ENCODE measurements around the gene LIN7C. TPM values are rescaled to one million over a fixed set of nuclear protein-coding genes. Genes with fewer than 3 reads are reported as not detected.
A peak's percentile ranks its signal among the peaks of the same experiment; 100 is the strongest.

LIN7C gene
- total and polyA plus RNA-seq, 5 donors = 7.6 to 25.2 (median 18.9) TPM

- WGBS = 21% methylated on average over 21 of the region's 21 CpGs
- peak overlapping the region; percentile 60 for H3K27ac ChIP-seq (ENCODE audit: low read length)
- intact Hi-C loops (cut with DNase I) = no loop called here
- no peak for DNase-seq
- no peak for ATAC-seq
- peaks cover 3% of the 10 kb centered on the region for H3K4me1 ChIP-seq (ENCODE audit: control insufficient read depth, insufficient read depth, low read length)
- H3K4me3 ChIP-seq (ENCODE audit: low read length) = peak overlapping the region; percentile 78
- H3K27me3 ChIP-seq (ENCODE audit: control insufficient read depth, insufficient read depth) = no peaks in the 10 kb centered on the region
- no peaks in the 10 kb centered on the region for H3K9me3 ChIP-seq (ENCODE audit: control insufficient read depth, low read length)
Measured at GRCh38 chr11:27470826-27471588, 35.6 kb downstream of the LIN7C start.

DNA sequence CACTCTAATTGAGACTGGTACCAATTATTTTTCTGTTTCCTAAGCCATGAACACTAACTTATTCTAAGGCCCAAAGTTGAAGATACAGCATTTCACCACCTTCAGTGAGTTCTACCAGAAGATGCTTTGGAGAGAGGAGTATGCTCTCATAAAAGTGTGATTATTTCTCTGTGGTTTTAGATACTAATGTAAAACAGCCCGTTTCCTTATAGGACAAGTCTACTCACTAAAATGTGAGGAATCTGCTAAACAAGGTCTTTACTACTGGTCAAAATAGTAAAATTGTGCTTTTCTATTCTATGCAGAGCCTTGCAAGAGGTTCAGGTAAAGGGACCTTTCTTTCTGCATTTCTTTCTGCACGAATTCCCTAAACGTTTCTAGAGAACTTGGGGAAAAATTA, 36.4 kb downstream of the LIN7C start:
- H3K27ac ChIP-seq (ENCODE audit: low read length) = no peak overlapping the region

GRCh38 chr11:27468995-27469695, 37.4 kb downstream of the LIN7C start:
- ATAC-seq = no peak
- 59% methylated on average over 8 of the region's 8 CpGs for WGBS
- Histone ChIP-seq H3K4me1 (ENCODE audit: control insufficient read depth, insufficient read depth, low read length) (peaks cover 4% of the 10 kb centered on the region), H3K27me3 (ENCODE audit: control insufficient read depth, insufficient read depth) (no peaks in the 10 kb centered on the region), H3K4me3 (ENCODE audit: low read length) (peak overlapping the region; percentile 78), H3K27ac (ENCODE audit: low read length) (peak overlapping the region; percentile 28), H3K9me3 (ENCODE audit: control insufficient read depth, low read length) (no peaks in the 10 kb centered on the region)
- intact Hi-C loops (cut with DNase I) = loop anchor here in 2 of 4 donors (10.0 kb wide), 1 partner anchor 74 kb away; no protein-coding TSS in a partner anchor
- DNase-seq = peak in 1 of 3 donors; percentile 35

More for the DNA sequence above, 36.4 kb downstream of the LIN7C start:
- 44% methylated on average over 3 of the region's 3 CpGs for WGBS
- ATAC-seq (no peak), DNase-seq (no peak)
- Histone ChIP-seq H3K9me3 (ENCODE audit: control insufficient read depth, low read length) (no peaks in the 10 kb centered on the region), H3K27me3 (ENCODE audit: control insufficient read depth, insufficient read depth) (no peaks in the 10 kb centered on the region), H3K4me1 (ENCODE audit: control insufficient read depth, insufficient read depth, low read length) (peaks cover 3% of the 10 kb centered on the region), H3K4me3 (ENCODE audit: low read length) (peak overlapping the region; percentile 78)
- intact Hi-C loops (cut with DNase I) = no loop called here

DNA sequence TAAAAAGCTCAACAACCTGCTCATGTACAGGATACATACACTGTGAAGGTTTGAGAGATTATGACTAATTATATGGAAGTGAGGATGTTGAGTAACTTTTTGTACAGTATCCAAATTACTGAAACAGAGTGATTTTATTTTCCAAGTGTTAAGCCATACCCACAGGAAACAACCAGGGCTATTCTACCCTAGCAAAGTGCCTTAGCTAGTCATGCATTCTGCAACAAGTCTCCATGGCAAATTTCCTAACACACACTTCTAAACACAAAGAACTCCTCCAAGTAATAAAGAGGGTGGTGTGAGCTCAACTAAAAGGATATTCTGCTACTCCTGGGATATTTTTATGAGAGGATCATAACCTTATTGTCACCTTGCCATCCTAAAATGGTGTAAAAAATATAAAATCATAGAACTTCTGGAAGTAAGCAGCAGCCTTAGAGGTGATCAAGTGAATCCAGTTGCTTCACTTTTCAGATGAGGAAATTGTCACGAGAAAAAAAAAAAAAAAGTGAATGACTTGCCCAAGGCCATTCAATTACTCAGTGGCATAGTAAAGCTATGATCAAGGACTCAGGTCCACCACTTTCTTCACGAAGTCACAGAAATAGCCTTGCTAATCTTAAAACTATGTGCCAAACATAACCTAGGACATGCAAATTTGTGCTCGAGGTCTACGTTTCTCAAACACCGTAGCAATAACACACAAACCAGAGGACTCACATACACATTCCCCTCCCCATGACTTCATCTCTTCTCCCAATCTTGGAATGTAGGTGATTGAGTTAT, 38.2 kb downstream of the LIN7C start:
- intact Hi-C loops (cut with DNase I) = loop anchor here in 2 of 4 donors (10.0 kb wide), 1 partner anchor 74 kb away; no protein-coding TSS in a partner anchor
- Histone ChIP-seq H3K27me3 (ENCODE audit: control insufficient read depth, insufficient read depth) (no peaks in the 10 kb centered on the region), H3K9me3 (ENCODE audit: control insufficient read depth, low read length) (no peaks in the 10 kb centered on the region), H3K4me1 (ENCODE audit: control insufficient read depth, insufficient read depth, low read length) (peaks cover 4% of the 10 kb centered on the region), H3K4me3 (ENCODE audit: low read length) (no peak overlapping the region), H3K27ac (ENCODE audit: low read length) (no peak overlapping the region)
- DNase-seq = no peak
- 63% methylated on average over 5 of the region's 5 CpGs for WGBS
- ATAC-seq = peak; percentile 1 to 42

GRCh38 chr11:27467181-27467913, 39.2 kb downstream of the LIN7C start:
- H3K4me1 ChIP-seq (ENCODE audit: control insufficient read depth, insufficient read depth, low read length) = peaks cover 6% of the 10 kb centered on the region

DNA sequence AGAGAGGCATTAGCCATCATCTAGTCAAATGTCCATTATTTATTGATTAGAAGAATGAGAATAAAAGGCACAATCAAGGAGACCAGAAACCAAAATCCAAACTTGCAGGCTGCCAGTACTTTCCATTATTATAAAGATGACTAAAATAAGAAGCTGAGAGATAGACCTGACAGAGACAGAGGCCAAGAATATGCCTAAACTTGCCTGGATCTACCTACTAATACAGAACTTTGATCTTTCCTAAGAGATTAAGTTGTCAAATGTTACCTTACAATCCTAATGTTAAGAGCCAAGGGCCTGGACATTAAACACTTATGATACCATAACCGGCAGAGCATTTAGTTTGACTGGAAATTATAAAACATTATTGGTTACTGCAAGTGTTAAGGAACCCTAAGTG, 40.2 kb downstream of the LIN7C start:
- WGBS = 65% methylated on average over 1 of the region's 1 CpG
- peaks cover 6% of the 10 kb centered on the region for H3K4me1 ChIP-seq (ENCODE audit: control insufficient read depth, insufficient read depth, low read length)
- ATAC-seq (no peak), DNase-seq (no peak)
- H3K27ac ChIP-seq (ENCODE audit: low read length) = no peak overlapping the region
- no peak overlapping the region for H3K4me3 ChIP-seq (ENCODE audit: low read length)
- intact Hi-C loops (cut with DNase I) = loop anchor here in 2 of 4 donors (10.0 kb wide), 1 partner anchor 72 kb away; no protein-coding TSS in a partner anchor
- H3K9me3 ChIP-seq (ENCODE audit: control insufficient read depth, low read length) = no peaks in the 10 kb centered on the region
- H3K27me3 ChIP-seq (ENCODE audit: control insufficient read depth, insufficient read depth) = no peaks in the 10 kb centered on the region

More at GRCh38 chr11:27467181-27467913, 39.2 kb downstream of the LIN7C start:
- H3K4me3 ChIP-seq (ENCODE audit: low read length) = no peak overlapping the region
- no peak for DNase-seq
- no peak for ATAC-seq
- no peak overlapping the region for H3K27ac ChIP-seq (ENCODE audit: low read length)
- H3K9me3 ChIP-seq (ENCODE audit: control insufficient read depth, low read length) = no peaks in the 10 kb centered on the region
- no peaks in the 10 kb centered on the region for H3K27me3 ChIP-seq (ENCODE audit: control insufficient read depth, insufficient read depth)
- intact Hi-C loops (cut with DNase I) = loop anchor here in 2 of 4 donors (10.0 kb wide), 1 partner anchor 73 kb away; no protein-coding TSS in a partner anchor
- WGBS = 92% methylated on average over 13 of the region's 13 CpGs

- DNase-seq (no peak), ATAC-seq (no peak)
- no peak overlapping the region for H3K4me3 ChIP-seq (ENCODE audit: low read length)
- WGBS = 45% methylated on average over 3 of the region's 3 CpGs
- intact Hi-C loops (cut with DNase I) = loop anchor here in 2 of 4 donors (10.0 kb wide), 1 partner anchor 71 kb away; no protein-coding TSS in a partner anchor
- H3K9me3 ChIP-seq (ENCODE audit: control insufficient read depth, low read length) = no peaks in the 10 kb centered on the region
- no peaks in the 10 kb centered on the region for H3K27me3 ChIP-seq (ENCODE audit: control insufficient read depth, insufficient read depth)
- H3K4me1 ChIP-seq (ENCODE audit: control insufficient read depth, insufficient read depth, low read length) = peaks cover 3% of the 10 kb centered on the region
- no peak overlapping the region for H3K27ac ChIP-seq (ENCODE audit: low read length)
Measured at GRCh38 chr11:27465629-27466028, 40.9 kb downstream of the LIN7C start.

DNA sequence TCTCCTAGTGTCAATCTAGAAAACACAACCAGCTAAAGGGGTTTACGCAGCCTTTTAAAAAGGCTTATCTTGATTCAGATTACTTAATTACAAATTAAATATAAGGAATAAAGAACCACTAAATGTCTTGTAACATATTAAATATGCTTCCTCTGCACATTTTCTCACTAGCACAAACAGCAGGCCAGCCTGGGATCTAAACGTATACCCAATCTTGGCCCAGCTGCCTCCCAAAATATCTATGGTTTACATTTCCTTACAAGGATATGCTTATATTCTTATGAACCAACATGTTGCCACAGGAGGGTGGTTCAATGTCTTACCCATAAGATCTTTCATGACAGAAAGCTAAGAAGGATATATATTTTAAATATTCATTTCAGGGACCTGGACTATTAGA, 41.7 kb downstream of the LIN7C start:
- Histone ChIP-seq H3K4me1 (ENCODE audit: control insufficient read depth, insufficient read depth, low read length) (peaks cover 5% of the 10 kb centered on the region), H3K9me3 (ENCODE audit: control insufficient read depth, low read length) (no peaks in the 10 kb centered on the region), H3K27me3 (ENCODE audit: control insufficient read depth, insufficient read depth) (no peaks in the 10 kb centered on the region), H3K4me3 (ENCODE audit: low read length) (no peak overlapping the region), H3K27ac (ENCODE audit: low read length) (no peak overlapping the region)
- 54% methylated on average over 2 of the region's 2 CpGs for WGBS
- intact Hi-C loops (cut with DNase I) = loop anchor here in 2 of 4 donors (10.0 kb wide), 1 partner anchor 70 kb away; no protein-coding TSS in a partner anchor
- ATAC-seq (no peak), DNase-seq (no peak)

- H3K27me3 ChIP-seq (ENCODE audit: control insufficient read depth, insufficient read depth) = no peaks in the 10 kb centered on the region
- ATAC-seq = peak in 1 of 2 donors; percentile 39
Measured at GRCh38 chr11:27464289-27464696, 42.3 kb downstream of the LIN7C start.

DNA sequence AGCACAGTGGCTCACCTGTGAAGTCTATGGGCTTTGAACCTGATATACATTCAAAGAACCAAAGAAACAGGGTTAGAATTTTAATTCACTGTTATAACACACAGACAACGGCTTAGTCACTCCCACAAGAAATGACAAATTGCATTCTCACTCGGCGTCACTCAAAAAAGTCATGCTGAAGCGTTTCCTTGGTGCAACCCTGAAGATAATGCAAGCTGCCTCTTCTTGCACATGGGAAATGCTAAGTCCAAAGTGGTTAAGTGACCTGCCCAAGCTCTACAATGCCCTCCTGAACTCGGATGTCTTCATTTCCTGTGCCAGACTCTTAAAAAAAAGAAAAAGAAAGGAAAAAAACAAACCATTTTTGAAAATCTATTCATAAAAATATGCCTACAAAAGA, 44.0 kb downstream of the LIN7C start:
- H3K4me3 ChIP-seq (ENCODE audit: low read length) = no peak overlapping the region
- 80% methylated on average over 5 of the region's 5 CpGs for WGBS
- no peaks in the 10 kb centered on the region for H3K9me3 ChIP-seq (ENCODE audit: control insufficient read depth, low read length)
- no peaks in the 10 kb centered on the region for H3K27me3 ChIP-seq (ENCODE audit: control insufficient read depth, insufficient read depth)
- ATAC-seq (no peak), DNase-seq (no peak)
- H3K27ac ChIP-seq (ENCODE audit: low read length) = peak overlapping the region; percentile 45
- intact Hi-C loops (cut with DNase I) = loop anchor here in 2 of 4 donors (10.0 kb wide), 1 partner anchor 68 kb away; no protein-coding TSS in a partner anchor
- peaks cover 5% of the 10 kb centered on the region for H3K4me1 ChIP-seq (ENCODE audit: control insufficient read depth, insufficient read depth, low read length)

More at GRCh38 chr11:27464289-27464696, 42.3 kb downstream of the LIN7C start:
- Histone ChIP-seq H3K4me3 (ENCODE audit: low read length) (no peak overlapping the region), H3K4me1 (ENCODE audit: control insufficient read depth, insufficient read depth, low read length) (peaks cover 5% of the 10 kb centered on the region), H3K9me3 (ENCODE audit: control insufficient read depth, low read length) (no peaks in the 10 kb centered on the region), H3K27ac (ENCODE audit: low read length) (peak overlapping the region; percentile 48)
- no peak for DNase-seq
- 84% methylated on average over 2 of the region's 2 CpGs for WGBS
- intact Hi-C loops (cut with DNase I) = loop anchor here in 2 of 4 donors (10.0 kb wide), 1 partner anchor 69 kb away; no protein-coding TSS in a partner anchor
